ENCODE data around the gene DMBX1. TPM values are rescaled to one million over a fixed set of nuclear protein-coding genes. Genes with fewer than 3 reads are reported as not detected.

The DMBX1 gene
- polyA plus RNA-seq, 2 donors: 0.01 TPM; not detected in 1

DNA sequence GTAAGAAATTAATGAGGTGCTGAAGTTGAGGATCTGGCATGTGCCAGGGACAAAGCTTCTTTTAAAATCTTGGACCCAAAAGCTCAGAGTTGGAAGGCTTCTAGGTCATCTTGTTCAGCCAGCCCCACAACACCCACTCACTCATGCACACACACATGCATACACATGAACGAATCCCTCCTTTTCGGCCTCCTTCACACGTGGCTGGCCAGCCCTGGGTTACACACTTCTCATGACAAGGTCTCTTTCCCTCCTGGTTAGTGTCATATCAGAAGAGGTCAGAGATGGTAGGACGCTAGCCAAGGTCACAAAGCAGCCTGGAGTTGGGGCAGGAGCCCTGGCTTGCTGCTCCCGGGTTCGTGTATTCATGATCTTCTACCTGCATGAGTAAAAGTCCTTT is 6.9 kb downstream of the DMBX1 start:
- no peaks in the 10 kb centered on the region for H3K4me1 ChIP-seq (ENCODE audit: control insufficient read depth in 2 of 2, insufficient read depth in 2 of 2, low read length in 1 of 2)
- 75 to 77% methylated on average over 6 of the region's 6 CpGs for WGBS, 2 donors
- H3K27ac ChIP-seq (ENCODE audit: low read depth in 2 of 2, low read length in 1 of 2): no peak overlapping the region
- H3K9me3 ChIP-seq (ENCODE audit: control insufficient read depth in 2 of 2, insufficient read depth in 1 of 2, low read depth in 1 of 2, low read length in 1 of 2): no peaks in the 10 kb centered on the region
- H3K36me3 ChIP-seq (ENCODE audit: control insufficient read depth in 2 of 2, insufficient read depth in 2 of 2, low read length in 1 of 2): no peaks in the 10 kb centered on the region
- no peak overlapping the region for H3K4me3 ChIP-seq (ENCODE audit: low read depth in 1 of 2, low read length in 2 of 2)
- peaks cover 7 to 10% of the 10 kb centered on the region in 2 donors for H3K27me3 ChIP-seq (ENCODE audit: control insufficient read depth in 1 of 2, insufficient read depth in 2 of 2, low read length in 2 of 2)

DNA sequence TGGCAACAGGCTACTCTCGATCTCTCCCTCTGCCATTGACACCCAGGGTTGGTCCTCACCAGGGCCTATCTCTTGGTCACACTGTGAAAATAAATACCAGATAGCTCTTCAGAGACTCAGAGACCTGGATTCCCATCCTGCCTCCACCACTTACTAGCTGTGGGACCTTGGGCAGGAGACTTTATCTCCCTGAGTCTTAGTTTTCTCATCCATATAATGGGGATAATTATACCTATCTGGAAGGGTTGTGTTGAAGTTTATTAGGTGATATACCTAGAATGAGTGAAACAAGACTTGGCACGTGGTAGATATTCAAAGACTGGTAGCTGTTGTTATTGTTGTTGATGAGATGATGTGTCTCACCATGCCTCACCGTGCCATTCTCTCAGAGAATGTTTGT is 7.4 kb downstream of the DMBX1 start:
- Histone ChIP-seq H3K4me1 (ENCODE audit: control insufficient read depth in 2 of 2, insufficient read depth in 2 of 2, low read length in 1 of 2) (no peaks in the 10 kb centered on the region), H3K4me3 (ENCODE audit: low read depth in 1 of 2, low read length in 2 of 2) (no peak overlapping the region), H3K27ac (ENCODE audit: low read depth in 2 of 2, low read length in 1 of 2) (no peak overlapping the region), H3K27me3 (ENCODE audit: control insufficient read depth in 1 of 2, insufficient read depth in 2 of 2, low read length in 2 of 2) (peaks cover 5 to 7% of the 10 kb centered on the region in 2 donors), H3K9me3 (ENCODE audit: control insufficient read depth in 2 of 2, insufficient read depth in 1 of 2, low read depth in 1 of 2, low read length in 1 of 2) (no peaks in the 10 kb centered on the region), H3K36me3 (ENCODE audit: control insufficient read depth in 2 of 2, insufficient read depth in 2 of 2, low read length in 1 of 2) (no peaks in the 10 kb centered on the region)
- WGBS, 2 donors: 63 to 78% methylated on average over 3 of the region's 3 CpGs

DNA sequence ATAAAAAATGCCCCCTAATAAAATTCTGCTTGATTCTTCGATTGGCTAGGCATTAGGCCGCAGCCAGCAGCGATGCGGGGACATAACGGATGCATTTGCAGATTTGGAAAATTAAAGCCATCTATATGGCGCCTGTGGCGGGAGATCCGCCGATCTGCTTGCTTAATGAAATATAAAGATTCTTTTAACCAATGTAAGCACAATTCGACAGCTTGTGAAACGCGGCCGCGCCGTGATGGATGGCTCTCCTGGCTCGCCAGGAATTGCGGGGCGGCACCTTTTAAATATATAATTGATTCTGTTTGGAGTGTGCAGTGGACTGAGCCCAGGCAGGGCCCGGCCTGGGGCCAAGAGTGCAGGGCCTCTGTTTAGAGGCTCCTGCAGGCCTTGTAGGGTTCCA is 8.0 kb downstream of the DMBX1 start:
- H3K36me3 ChIP-seq (ENCODE audit: control insufficient read depth in 2 of 2, insufficient read depth in 2 of 2, low read length in 1 of 2): no peaks in the 10 kb centered on the region
- peaks cover 5 to 7% of the 10 kb centered on the region in 2 donors for H3K27me3 ChIP-seq (ENCODE audit: control insufficient read depth in 1 of 2, insufficient read depth in 2 of 2, low read length in 2 of 2)
- H3K4me3 ChIP-seq (ENCODE audit: low read depth in 1 of 2, low read length in 2 of 2): no peak overlapping the region
- 86% methylated on average over 19 of the region's 19 CpGs for WGBS, 2 donors
- no peaks in the 10 kb centered on the region for H3K9me3 ChIP-seq (ENCODE audit: control insufficient read depth in 2 of 2, insufficient read depth in 1 of 2, low read depth in 1 of 2, low read length in 1 of 2)
- H3K27ac ChIP-seq (ENCODE audit: low read depth in 2 of 2, low read length in 1 of 2): no peak overlapping the region
- no peaks in the 10 kb centered on the region for H3K4me1 ChIP-seq (ENCODE audit: control insufficient read depth in 2 of 2, insufficient read depth in 2 of 2, low read length in 1 of 2)

DNA sequence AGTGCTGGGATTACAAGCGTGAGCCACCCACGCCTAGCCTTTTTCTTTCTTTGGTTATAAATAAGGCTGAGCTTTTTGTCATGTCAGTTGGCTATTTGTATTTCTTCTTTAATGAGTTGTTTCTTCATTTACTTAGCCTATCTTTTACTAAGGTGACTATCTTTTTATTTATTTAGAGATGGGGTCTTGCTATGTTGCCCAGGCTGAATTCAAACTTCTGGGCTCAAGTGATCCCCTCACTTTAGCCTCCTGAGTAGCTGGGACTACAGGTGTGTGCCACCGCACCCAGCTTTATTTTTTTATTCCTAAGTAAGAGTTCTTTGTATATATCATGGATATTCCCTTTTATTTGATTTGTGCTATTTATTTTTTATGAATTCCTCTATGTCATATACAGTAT is 11.9 kb downstream of the DMBX1 start:
- Histone ChIP-seq H3K36me3 (ENCODE audit: control insufficient read depth in 2 of 2, insufficient read depth in 2 of 2, low read length in 1 of 2) (no peaks in the 10 kb centered on the region), H3K4me1 (ENCODE audit: control insufficient read depth in 2 of 2, insufficient read depth in 2 of 2, low read length in 1 of 2) (no peaks in the 10 kb centered on the region), H3K27ac (ENCODE audit: low read depth in 2 of 2, low read length in 1 of 2) (no peak overlapping the region), H3K9me3 (ENCODE audit: control insufficient read depth in 2 of 2, insufficient read depth in 1 of 2, low read depth in 1 of 2, low read length in 1 of 2) (no peaks in the 10 kb centered on the region), H3K27me3 (ENCODE audit: control insufficient read depth in 1 of 2, insufficient read depth in 2 of 2, low read length in 2 of 2) (no peaks in the 10 kb centered on the region), H3K4me3 (ENCODE audit: low read depth in 1 of 2, low read length in 2 of 2) (no peak overlapping the region)
- WGBS, 2 donors: 84 to 92% methylated on average over 3 of the region's 3 CpGs

DNA sequence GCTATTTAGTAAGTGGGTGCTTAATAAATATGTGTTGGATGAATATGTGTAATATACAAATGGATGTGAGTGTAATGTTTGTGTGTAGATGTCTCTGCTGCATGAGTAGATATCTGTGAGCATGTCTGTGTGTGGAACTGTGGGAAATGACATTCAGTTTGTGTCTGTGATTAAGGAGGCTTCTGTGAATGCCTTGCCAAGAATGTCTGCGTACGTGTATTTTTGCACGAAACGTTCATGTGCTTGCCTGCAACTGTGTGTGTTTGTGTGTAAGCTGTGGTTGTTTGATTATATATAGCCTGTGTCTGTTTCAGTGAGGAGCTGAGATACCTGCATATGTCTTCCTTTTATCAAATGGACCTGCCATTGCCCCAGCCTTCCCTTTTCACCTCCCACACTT is 13.8 kb downstream of the DMBX1 start:
- 71 to 77% methylated on average over 4 of the region's 4 CpGs for WGBS, 2 donors
- no peaks in the 10 kb centered on the region for H3K4me1 ChIP-seq (ENCODE audit: control insufficient read depth in 2 of 2, insufficient read depth in 2 of 2, low read length in 1 of 2)
- H3K36me3 ChIP-seq (ENCODE audit: control insufficient read depth in 2 of 2, insufficient read depth in 2 of 2, low read length in 1 of 2): no peaks in the 10 kb centered on the region
- H3K27ac ChIP-seq (ENCODE audit: low read depth in 2 of 2, low read length in 1 of 2): no peak overlapping the region
- no peaks in the 10 kb centered on the region for H3K27me3 ChIP-seq (ENCODE audit: control insufficient read depth in 1 of 2, insufficient read depth in 2 of 2, low read length in 2 of 2)
- no peak overlapping the region for H3K4me3 ChIP-seq (ENCODE audit: low read depth in 1 of 2, low read length in 2 of 2)
- no peaks in the 10 kb centered on the region for H3K9me3 ChIP-seq (ENCODE audit: control insufficient read depth in 2 of 2, insufficient read depth in 1 of 2, low read depth in 1 of 2, low read length in 1 of 2)

DNA sequence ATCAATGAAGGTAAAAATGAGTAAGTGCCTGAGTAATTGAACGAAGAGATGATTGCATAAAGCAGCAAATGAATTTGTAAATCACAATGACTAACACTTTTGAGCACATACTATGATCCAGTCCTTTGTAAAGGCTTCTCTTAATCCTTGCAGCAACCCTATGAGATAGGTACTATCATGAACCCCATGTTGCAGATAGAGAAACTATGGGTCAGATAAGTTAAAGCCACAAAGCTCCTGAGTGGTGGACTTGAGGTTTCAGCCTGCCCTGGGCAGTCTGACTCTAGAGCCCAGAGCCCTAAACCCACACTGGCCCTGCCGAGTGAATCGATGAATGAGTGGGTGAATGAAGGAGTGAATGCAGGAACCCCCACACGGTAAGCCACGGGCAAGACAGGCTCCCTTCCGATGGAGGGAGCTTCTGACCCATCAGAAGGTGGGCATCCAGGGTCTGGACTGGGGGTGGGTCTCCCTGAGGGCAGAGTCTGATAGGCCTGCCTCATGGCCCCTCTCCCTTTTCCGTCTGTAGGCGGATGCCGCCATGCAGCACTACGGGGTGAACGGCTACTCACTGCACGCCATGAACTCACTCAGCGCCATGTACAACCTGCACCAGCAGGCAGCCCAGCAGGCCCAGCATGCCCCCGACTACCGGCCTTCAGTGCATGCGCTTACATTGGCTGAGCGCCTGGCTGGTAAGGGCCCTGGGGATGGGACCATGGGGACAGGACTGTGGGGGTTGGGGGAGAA is 17.0 kb downstream of the DMBX1 start:
- Histone ChIP-seq H3K27ac (ENCODE audit: low read depth in 2 of 2, low read length in 1 of 2) (no peak overlapping the region), H3K4me3 (ENCODE audit: low read depth in 1 of 2, low read length in 2 of 2) (no peak overlapping the region), H3K27me3 (ENCODE audit: control insufficient read depth in 1 of 2, insufficient read depth in 2 of 2, low read length in 2 of 2) (no peaks in the 10 kb centered on the region), H3K9me3 (ENCODE audit: control insufficient read depth in 2 of 2, insufficient read depth in 1 of 2, low read depth in 1 of 2, low read length in 1 of 2) (no peaks in the 10 kb centered on the region), H3K4me1 (ENCODE audit: control insufficient read depth in 2 of 2, insufficient read depth in 2 of 2, low read length in 1 of 2) (no peaks in the 10 kb centered on the region), H3K36me3 (ENCODE audit: control insufficient read depth in 2 of 2, insufficient read depth in 2 of 2, low read length in 1 of 2) (no peaks in the 10 kb centered on the region)
- WGBS, 2 donors: 81 to 83% methylated on average over 17 of the region's 17 CpGs

DNA sequence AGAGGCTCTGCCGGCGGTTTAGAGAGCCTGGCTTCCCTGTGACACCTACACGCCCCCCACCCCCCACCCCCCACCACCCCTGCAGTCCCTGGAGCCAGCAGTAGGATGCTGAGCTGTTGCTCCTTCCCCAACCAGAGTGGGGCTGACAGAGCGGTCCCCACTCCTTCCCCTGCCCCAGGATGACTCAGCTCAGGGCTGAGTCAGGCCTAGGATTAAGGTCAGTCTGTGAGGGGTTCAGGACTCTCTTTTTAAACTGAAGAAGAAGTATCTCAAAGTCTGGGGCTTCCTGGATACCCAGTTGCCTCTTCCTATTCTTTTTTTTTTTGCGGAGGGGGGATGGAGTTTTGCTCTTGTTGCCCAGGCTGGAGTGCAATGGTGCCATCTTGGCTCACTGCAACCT is 19.1 kb downstream of the DMBX1 start:
- H3K4me1 ChIP-seq (ENCODE audit: control insufficient read depth in 2 of 2, insufficient read depth in 2 of 2, low read length in 1 of 2): no peaks in the 10 kb centered on the region
- H3K4me3 ChIP-seq (ENCODE audit: low read depth in 1 of 2, low read length in 2 of 2): no peak overlapping the region
- WGBS, 2 donors: 74 to 75% methylated on average over 4 to 5 of the region's 5 CpGs
- H3K27ac ChIP-seq (ENCODE audit: low read depth in 2 of 2, low read length in 1 of 2): no peak overlapping the region
- H3K27me3 ChIP-seq (ENCODE audit: control insufficient read depth in 1 of 2, insufficient read depth in 2 of 2, low read length in 2 of 2): no peaks in the 10 kb centered on the region
- H3K36me3 ChIP-seq (ENCODE audit: control insufficient read depth in 2 of 2, insufficient read depth in 2 of 2, low read length in 1 of 2): no peaks in the 10 kb centered on the region
- H3K9me3 ChIP-seq (ENCODE audit: control insufficient read depth in 2 of 2, insufficient read depth in 1 of 2, low read depth in 1 of 2, low read length in 1 of 2): no peaks in the 10 kb centered on the region

DNA sequence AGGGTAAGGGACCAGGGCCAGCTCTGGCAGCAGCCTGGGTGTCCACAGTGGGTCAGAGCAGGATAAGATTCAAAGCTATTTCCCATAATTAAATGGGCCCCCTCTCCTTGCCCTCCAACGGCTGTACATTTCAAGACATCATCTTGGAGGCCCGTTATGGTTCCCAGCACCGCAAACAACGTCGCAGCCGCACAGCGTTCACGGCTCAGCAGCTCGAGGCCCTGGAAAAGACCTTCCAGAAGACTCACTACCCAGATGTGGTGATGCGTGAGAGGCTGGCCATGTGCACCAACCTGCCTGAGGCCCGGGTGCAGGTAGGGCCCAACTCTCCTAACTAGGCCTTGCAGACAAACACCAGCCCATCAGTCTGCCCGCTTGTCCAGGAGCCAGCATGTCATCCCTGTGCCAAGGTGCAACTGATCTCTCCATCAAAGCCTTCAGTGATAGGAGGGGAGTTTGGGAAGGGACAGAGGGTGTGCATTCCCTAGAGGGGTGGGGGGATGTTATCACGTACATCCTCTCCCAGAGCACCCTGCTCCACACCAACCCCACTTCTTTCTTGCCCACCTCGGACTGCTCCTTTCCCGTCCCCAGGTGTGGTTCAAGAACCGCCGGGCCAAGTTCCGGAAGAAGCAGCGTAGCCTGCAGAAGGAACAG is 20.8 kb downstream of the DMBX1 start:
- Histone ChIP-seq H3K36me3 (ENCODE audit: control insufficient read depth in 2 of 2, insufficient read depth in 2 of 2, low read length in 1 of 2) (no peaks in the 10 kb centered on the region), H3K4me1 (ENCODE audit: control insufficient read depth in 2 of 2, insufficient read depth in 2 of 2, low read length in 1 of 2) (no peaks in the 10 kb centered on the region), H3K9me3 (ENCODE audit: control insufficient read depth in 2 of 2, insufficient read depth in 1 of 2, low read depth in 1 of 2, low read length in 1 of 2) (no peaks in the 10 kb centered on the region), H3K4me3 (ENCODE audit: low read depth in 1 of 2, low read length in 2 of 2) (no peak overlapping the region), H3K27me3 (ENCODE audit: control insufficient read depth in 1 of 2, insufficient read depth in 2 of 2, low read length in 2 of 2) (no peaks in the 10 kb centered on the region), H3K27ac (ENCODE audit: low read depth in 2 of 2, low read length in 1 of 2) (no peak overlapping the region)
- 93 to 95% methylated on average over 18 to 19 of the region's 19 CpGs for WGBS, 2 donors

DNA sequence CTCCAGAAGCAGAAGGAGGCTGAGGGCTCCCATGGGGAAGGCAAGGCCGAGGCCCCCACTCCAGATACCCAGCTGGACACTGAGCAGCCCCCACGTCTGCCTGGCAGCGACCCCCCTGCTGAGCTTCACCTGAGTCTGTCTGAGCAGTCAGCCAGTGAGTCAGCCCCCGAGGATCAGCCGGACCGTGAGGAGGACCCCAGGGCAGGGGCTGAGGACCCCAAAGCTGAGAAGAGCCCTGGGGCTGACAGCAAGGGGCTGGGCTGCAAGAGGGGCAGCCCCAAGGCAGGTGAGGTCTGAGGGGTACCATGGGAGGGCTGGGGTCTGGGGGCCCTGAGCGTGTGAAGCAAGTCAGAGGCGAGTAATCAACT is 21.3 kb downstream of the DMBX1 start:
- Histone ChIP-seq H3K4me1 (ENCODE audit: control insufficient read depth in 2 of 2, insufficient read depth in 2 of 2, low read length in 1 of 2) (no peaks in the 10 kb centered on the region), H3K9me3 (ENCODE audit: control insufficient read depth in 2 of 2, insufficient read depth in 1 of 2, low read depth in 1 of 2, low read length in 1 of 2) (no peaks in the 10 kb centered on the region), H3K27ac (ENCODE audit: low read depth in 2 of 2, low read length in 1 of 2) (no peak overlapping the region), H3K36me3 (ENCODE audit: control insufficient read depth in 2 of 2, insufficient read depth in 2 of 2, low read length in 1 of 2) (no peaks in the 10 kb centered on the region), H3K27me3 (ENCODE audit: control insufficient read depth in 1 of 2, insufficient read depth in 2 of 2, low read length in 2 of 2) (no peaks in the 10 kb centered on the region), H3K4me3 (ENCODE audit: low read depth in 1 of 2, low read length in 2 of 2) (no peak overlapping the region)
- 70 to 79% methylated on average over 8 of the region's 8 CpGs for WGBS, 2 donors

Data from esophagus (tissue), 2 donors.